ENCODE data around the gene DLEC1.

The DLEC1 gene

GRCh38 chr3:38114052-38114874 lies 75.3 kb downstream of the DLEC1 start:
- no peak for TF ChIP-seq CTCF (IDR thresholded peaks at IDR 0.05; ENCODE audit: low read depth, low read length, missing control alignments)
- no peak for DNase-seq (ENCODE audit: low read depth)
- no peak overlapping the region for H3K4me3 ChIP-seq (ENCODE audit: low read depth, low read length)
- in situ Hi-C loops (cut with HindIII; ENCODE audit: low sequenced_read_pairs), result no loop called here

- DNase-seq (ENCODE audit: low read depth), result no peak
- in situ Hi-C loops (cut with HindIII; ENCODE audit: low sequenced_read_pairs), result no loop called here
- no peak overlapping the region for H3K4me3 ChIP-seq (ENCODE audit: low read depth, low read length)
- no peak for TF ChIP-seq CTCF (IDR thresholded peaks at IDR 0.05; ENCODE audit: low read depth, low read length, missing control alignments)
These were observed 76.1 kb downstream of the DLEC1 start for GRCh38 chr3:38114875-38115644.

GRCh38 chr3:38115645-38116427 lies 76.8 kb downstream of the DLEC1 start:
- no peak overlapping the region for H3K4me3 ChIP-seq (ENCODE audit: low read depth, low read length)
- DNase-seq (ENCODE audit: low read depth), result no peak
- in situ Hi-C loops (cut with HindIII; ENCODE audit: low sequenced_read_pairs), result no loop called here
- no peak for TF ChIP-seq CTCF (IDR thresholded peaks at IDR 0.05; ENCODE audit: low read depth, low read length, missing control alignments)

- H3K4me3 ChIP-seq (ENCODE audit: low read depth, low read length), result no peak overlapping the region
- TF ChIP-seq CTCF (IDR thresholded peaks at IDR 0.05; ENCODE audit: low read depth, low read length, missing control alignments), result no peak
- no peak for DNase-seq (ENCODE audit: low read depth)
- in situ Hi-C loops (cut with HindIII; ENCODE audit: low sequenced_read_pairs), result no loop called here
These were observed 77.6 kb downstream of the DLEC1 start for GRCh38 chr3:38116471-38117162.

- H3K4me3 ChIP-seq (ENCODE audit: low read depth, low read length), result no peak overlapping the region
- no peak for TF ChIP-seq CTCF (IDR thresholded peaks at IDR 0.05; ENCODE audit: low read depth, low read length, missing control alignments)
- no peak for DNase-seq (ENCODE audit: low read depth)
- in situ Hi-C loops (cut with HindIII; ENCODE audit: low sequenced_read_pairs), result no loop called here
These were observed 78.2 kb downstream of the DLEC1 start for GRCh38 chr3:38117163-38117716.
